HepG2 (cell line): ENCODE data around the gene MTHFSD.

Experiments used
- CBX2 ChIP-seq, 2 experiments: fragments of 200-600 bp in 1 of 2; sonication (generic); formaldehyde crosslinking in 1 of 2; IDR thresholded peaks; 2 replicates each; pipeline versions ENCODE4 v1.7.0 to v1.8.1; 2018 to 2022; ENCODE audit warnings: low read depth in 2 of 2, low read length in 1 of 2, mild to moderate bottlenecking in 1 of 2, missing genetic modification reagents in 1 of 2
- CEBPB ChIP-seq: IDR thresholded peaks from 2 replicates; pipeline ENCODE4 v1.6.1; 2011; ENCODE audit warnings: low read depth, low read length, improper control_type of control experiment, borderline replicate concordance
- EZH2 ChIP-seq: conservative IDR thresholded peaks from 2 replicates; pipeline ENCODE4 v1.6.1; 2012; ENCODE audit warnings: mild to moderate bottlenecking, low read depth, low read length, moderate library complexity
- JUNB ChIP-seq: sonication (generic); formaldehyde crosslinking; IDR thresholded peaks from 2 replicates; pipeline ENCODE4 v1.8.0; 2022; ENCODE audit warnings: missing genetic modification reagents, mild to moderate bottlenecking, borderline replicate concordance
- MAX ChIP-seq: IDR thresholded peaks from 2 replicates; pipeline ENCODE4 v1.6.1; 2012; ENCODE audit warnings: inconsistent platforms
- NR2F1 ChIP-seq, 2 experiments: fragments of 450-650 bp in 1 of 2; formaldehyde crosslinking in 1 of 2; IDR thresholded peaks; 2 replicates each; pipeline versions ENCODE4 v1.5.0 to v1.6.1; 2016 to 2020; ENCODE audit warnings: mild to moderate bottlenecking in 1 of 2, missing compliant biosample characterization in 1 of 2, missing genetic modification reagents in 1 of 2, moderate library complexity in 1 of 2
- SKI ChIP-seq: fragments of 450-650 bp; IDR thresholded peaks from one replicate; pipeline ENCODE4 v1.6.1; 2018; ENCODE audit warnings: mild to moderate bottlenecking; ENCODE audit not compliant: partially characterized antibody
- TAF15 ChIP-seq: fragments of 200-400 bp; formaldehyde crosslinking; IDR thresholded peaks from one replicate; pipeline ENCODE4 v1.6.1; 2018; ENCODE audit warnings: mild to moderate bottlenecking, low read depth, low read length; ENCODE audit not compliant: poor library complexity, severe bottlenecking
- TBX2 ChIP-seq: sonication (generic); formaldehyde crosslinking; IDR thresholded peaks from 2 replicates; pipeline ENCODE4 v1.5.0; 2020; ENCODE audit warnings: missing genetic modification reagents, mild to moderate bottlenecking, borderline replicate concordance
- ZKSCAN5 ChIP-seq: sonication (generic); formaldehyde crosslinking; IDR thresholded peaks from 2 replicates; pipeline ENCODE4 v1.5.1; 2020; ENCODE audit warnings: mild to moderate bottlenecking, missing genetic modification reagents
- ZNF510 ChIP-seq: sonication (generic); formaldehyde crosslinking; IDR thresholded peaks from 2 replicates; pipeline ENCODE4 v1.4.0; 2020; ENCODE audit warnings: low read depth, mild to moderate bottlenecking, missing genetic modification reagents
- ZNF75D ChIP-seq: sonication (generic); formaldehyde crosslinking; IDR thresholded peaks from 2 replicates; pipeline ENCODE4 v1.8.1; 2023; ENCODE audit warnings: missing genetic modification reagents, mild to moderate bottlenecking, borderline replicate concordance
- TF ChIP-seq, protein P1 (sequence below): sonication (generic); formaldehyde crosslinking; IDR thresholded peaks from 2 replicates; pipeline ENCODE4 v1.4.0; 2020; ENCODE audit warnings: missing genetic modification reagents
- TF ChIP-seq, protein P2 (sequence below): sonication (generic); formaldehyde crosslinking; IDR thresholded peaks from 2 replicates; pipeline ENCODE4 v1.5.0; 2020; ENCODE audit warnings: mild to moderate bottlenecking, missing genetic modification reagents, moderate library complexity

- TF ChIP-seq CEBPB (no peak), ZNF75D (no peak), TAF15 (no peak), NR2F1 (CRISPR knock-in tag; IDR thresholded peaks at IDR 0.05) (no peak), MAX (no peak), TBX2 (no peak), CBX2 (IDR thresholded peaks at IDR 0.05; ENCODE audit: low read depth, low read length) (no peak), CBX2 (CRISPR knock-in tag; IDR thresholded peaks at IDR 0.05; ENCODE audit: low read depth) (no peak), EZH2 (no peak), JUNB (CRISPR knock-in tag) (no peak), SKI (no peak), ZKSCAN5 (CRISPR knock-in tag) (no peak), ZNF510 (CRISPR knock-in tag) (no peak)
- TF ChIP-seq, protein P1, sequence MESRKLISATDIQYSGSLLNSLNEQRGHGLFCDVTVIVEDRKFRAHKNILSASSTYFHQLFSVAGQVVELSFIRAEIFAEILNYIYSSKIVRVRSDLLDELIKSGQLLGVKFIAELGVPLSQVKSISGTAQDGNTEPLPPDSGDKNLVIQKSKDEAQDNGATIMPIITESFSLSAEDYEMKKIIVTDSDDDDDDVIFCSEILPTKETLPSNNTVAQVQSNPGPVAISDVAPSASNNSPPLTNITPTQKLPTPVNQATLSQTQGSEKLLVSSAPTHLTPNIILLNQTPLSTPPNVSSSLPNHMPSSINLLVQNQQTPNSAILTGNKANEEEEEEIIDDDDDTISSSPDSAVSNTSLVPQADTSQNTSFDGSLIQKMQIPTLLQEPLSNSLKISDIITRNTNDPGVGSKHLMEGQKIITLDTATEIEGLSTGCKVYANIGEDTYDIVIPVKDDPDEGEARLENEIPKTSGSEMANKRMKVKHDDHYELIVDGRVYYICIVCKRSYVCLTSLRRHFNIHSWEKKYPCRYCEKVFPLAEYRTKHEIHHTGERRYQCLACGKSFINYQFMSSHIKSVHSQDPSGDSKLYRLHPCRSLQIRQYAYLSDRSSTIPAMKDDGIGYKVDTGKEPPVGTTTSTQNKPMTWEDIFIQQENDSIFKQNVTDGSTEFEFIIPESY (CRISPR knock-in tag): no peak
- TF ChIP-seq, protein P2, sequence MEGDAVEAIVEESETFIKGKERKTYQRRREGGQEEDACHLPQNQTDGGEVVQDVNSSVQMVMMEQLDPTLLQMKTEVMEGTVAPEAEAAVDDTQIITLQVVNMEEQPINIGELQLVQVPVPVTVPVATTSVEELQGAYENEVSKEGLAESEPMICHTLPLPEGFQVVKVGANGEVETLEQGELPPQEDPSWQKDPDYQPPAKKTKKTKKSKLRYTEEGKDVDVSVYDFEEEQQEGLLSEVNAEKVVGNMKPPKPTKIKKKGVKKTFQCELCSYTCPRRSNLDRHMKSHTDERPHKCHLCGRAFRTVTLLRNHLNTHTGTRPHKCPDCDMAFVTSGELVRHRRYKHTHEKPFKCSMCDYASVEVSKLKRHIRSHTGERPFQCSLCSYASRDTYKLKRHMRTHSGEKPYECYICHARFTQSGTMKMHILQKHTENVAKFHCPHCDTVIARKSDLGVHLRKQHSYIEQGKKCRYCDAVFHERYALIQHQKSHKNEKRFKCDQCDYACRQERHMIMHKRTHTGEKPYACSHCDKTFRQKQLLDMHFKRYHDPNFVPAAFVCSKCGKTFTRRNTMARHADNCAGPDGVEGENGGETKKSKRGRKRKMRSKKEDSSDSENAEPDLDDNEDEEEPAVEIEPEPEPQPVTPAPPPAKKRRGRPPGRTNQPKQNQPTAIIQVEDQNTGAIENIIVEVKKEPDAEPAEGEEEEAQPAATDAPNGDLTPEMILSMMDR: no peak
Measured at GRCh38 chr16:86595983-86596605, 41.1 kb upstream of the MTHFSD start.
